SHP77 (cell line): Measurements from ENCODE around the gene PLIN3.
"Not testable (repeated sequence)": the region's sequence is repeated elsewhere in the genome, so short reads cannot be mapped to it uniquely, and the experiment has no call there.

Experiments
- DNase-seq, 2 experiments: peaks; one replicate each; lab custom pipeline; 2025; lab: John Stamatoyannopoulos, UW

Gene PLIN3

DNA sequence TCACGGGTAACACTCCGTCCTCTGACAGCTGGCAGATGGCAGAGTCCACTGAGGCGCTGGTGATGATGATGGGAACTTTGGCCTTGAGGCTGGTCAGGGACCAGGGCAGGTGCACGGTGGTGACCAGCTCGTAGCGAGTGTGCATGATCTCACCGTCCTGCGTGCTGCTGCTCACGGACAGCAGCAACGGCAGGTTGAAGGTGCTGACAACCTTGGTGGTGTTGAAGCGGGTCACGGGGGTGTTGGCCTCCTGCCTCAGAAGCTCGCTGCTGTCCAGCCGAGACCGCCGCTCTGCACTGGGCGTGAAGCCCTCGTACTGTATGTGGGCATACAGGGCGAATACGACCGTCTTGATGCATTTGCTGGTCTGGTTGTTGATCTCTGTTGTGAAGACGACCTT, 23.6 kb upstream of the PLIN3 start:
- no peak for DNase-seq

DNA sequence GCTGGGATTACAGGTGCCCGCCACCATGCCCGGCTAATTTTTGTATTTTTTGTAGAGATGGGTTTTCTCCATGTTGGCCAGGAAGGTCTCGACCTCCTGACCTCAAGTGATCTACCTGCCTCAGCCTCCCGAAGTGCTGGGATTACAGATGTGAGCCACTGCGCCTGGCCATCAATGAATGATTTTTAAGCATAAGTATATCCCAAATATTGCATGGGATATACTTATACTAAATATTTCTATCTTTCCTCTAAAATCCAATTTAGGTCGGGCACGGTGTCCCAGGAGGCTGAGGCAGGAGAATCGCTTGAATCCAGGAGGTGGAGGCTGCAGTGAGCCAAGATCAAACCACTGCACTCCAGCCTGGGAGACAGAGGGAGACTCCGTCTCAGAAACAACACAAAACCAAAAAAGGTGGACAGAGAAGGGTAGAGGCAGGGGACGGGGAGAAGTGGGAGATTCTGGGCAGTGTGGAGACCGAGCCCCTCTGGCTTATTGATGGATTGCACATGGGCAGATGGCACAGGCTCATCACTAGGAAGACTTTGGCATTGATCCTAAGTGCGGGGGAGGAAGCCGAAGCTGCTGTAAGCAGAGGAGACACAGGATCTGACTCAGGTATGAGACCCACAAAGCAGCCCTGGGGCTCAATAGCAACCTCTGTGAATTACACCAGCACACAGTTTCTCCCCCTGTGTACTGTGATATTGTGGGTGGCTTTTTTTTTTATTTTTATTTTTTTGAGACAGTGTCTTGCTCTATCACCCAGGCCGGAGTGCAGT, 21.8 kb upstream of the PLIN3 start:
- no peak for DNase-seq

DNA sequence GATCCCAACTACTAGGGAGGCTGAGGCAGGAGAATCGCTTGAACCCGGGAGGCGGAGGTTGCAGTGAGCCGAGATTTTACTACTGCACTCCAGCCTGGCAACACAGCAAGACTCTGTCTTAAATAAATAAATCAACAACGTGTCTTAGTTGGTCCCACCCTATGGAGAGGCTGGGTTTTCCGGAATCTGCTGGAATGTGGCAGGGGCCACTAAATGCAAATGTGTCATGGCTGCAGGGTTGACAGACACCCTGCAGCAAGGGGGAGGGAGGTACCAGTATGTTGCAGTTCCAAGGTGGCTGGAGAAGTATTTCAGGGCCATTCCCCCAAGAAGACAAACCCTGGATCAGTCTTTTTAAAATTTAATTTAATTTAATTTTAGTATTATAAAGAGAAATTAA, 20.3 kb upstream of the PLIN3 start:
- not testable (repeated sequence) for DNase-seq

DNA sequence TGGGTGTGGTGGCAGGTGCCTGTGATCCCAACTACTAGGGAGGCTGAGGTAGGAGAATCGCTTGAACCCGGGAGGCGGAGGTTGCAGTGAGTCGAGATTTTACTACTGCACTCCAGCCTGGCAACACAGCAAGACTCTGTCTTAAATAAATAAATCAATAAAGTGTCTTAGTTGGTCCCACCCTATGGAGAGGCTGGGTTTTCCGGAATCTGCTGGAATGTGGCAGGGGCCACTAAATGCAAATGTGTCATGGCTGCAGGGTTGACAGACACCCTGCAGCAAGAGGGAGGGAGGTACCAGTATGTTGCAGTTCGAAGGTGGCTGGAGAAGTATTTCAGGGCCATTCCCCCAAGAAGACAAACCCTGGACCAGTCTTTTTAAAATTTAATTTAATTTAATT, 17.5 kb upstream of the PLIN3 start:
- DNase-seq: not testable (repeated sequence)

DNA sequence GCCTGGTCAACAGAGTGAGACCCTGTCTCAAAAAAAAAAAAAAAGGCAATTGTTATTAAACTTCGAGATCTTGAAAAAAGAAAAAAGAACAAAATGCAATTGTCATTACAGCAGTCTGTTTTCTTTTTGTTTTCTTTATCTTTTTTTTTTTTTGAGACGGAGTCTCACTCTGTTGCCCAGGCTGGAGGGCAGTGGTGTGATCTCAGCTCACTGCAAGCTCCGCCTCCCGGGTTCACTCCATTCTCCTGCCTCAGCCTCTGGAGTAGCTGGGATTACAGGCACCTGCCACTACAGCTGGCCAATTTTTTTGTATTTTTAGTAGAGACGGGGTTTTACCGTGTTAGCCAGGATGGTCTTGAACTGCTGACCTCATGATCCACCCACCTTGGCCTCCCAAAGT, 15.4 kb upstream of the PLIN3 start:
- not testable (repeated sequence) for DNase-seq

DNA sequence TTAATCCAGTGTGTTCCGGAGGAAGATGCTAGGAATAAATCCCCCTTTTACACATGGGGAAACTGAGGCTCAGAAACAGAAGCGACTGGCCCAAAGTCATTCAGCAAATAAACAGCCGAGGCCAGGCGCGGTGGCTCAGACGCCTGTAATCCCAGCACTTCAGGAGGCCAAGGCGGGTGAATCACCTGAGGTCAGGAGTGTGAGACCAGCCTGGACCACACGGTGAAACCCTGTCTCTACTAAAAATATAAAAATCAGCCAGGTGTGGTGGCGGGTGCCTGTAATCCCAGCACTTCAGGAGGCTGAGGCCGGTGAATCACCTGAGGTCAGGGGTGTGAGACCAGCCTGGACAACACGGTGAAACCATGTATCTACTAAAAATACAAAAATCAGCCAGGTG, 11.6 kb upstream of the PLIN3 start:
- no peak for DNase-seq

DNA sequence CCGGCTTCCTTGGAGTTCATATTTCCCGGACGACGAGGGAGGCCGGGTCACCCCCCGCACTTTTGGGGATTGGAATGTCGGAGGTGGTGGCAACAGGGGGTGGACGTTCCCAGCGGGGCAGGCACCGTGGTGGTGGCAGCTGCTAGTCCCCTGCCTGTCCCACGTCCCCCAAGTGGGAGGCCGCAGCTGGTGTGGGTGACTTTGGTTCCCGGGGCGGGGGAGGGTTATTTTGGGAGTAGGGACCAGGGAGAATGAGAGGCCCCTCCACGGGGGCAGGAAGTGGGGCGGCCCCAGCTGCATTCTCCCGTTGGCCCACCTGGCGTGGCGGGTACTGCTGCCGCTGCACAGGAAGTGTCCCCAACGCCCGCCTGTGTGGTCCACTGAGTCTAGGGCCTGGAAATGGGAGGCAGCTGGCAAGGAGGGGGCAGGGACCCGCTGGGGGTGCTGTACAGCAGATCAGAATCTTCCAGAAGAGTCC, 11.1 kb upstream of the PLIN3 start:
- peak in 1 of 2 experiments; percentile 45 for DNase-seq

DNA sequence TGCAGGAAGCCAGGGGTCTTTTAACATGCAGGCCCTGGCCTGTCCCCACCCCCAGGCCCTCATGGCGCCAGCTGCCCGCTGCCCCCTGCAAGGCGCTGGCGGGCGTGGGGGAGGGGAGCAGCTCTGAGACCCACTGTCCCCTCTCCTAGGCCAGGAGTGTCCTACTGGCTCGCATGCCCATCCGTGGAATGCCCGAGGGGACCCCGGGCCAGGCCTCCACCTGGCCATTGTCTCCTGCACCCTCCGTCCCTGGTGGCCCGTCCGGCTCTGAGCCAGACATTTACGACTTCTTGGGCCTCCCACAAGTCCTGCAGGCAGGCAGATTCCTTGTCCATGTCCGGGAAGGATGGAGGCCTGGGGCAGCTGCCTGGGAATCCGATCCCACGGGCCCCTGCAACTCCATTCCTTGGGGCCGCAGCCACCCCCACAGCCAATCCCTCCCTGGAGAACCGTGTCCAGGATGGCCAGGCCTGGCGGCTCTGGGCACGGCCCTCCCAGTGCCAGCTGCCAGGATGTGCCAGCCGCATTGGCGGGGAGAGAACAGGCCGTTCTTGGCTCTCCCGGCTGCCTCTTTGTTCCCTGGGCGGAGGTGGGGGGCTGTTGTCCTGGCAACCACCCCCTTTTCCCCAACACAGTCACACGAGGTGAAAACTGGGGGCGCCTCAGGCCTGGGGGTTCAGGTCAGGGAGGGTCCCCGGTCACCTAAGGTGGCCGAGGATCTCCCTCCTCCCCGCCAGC, 10.5 kb upstream of the PLIN3 start:
- DNase-seq: no peak

DNA sequence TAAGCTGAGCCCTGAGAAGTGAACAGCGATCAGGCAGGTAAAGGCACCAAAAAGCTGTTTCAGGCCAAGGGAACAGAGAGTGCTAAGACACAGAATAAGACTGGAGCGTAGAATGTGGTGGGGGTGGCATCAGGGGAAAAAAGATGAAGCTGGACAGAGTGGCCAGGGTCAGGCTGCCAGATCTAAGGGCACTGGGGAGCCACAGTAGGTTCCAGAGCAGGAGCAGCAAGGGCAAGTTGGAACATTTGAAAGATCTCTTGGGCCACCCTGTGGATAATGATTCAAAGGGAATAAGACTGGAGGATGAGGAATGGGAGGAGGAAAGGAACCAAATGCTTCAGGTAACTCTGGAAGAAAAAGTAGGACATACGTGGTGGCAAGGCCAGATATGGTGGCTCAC, 6.5 kb upstream of the PLIN3 start:
- no peak for DNase-seq

DNA sequence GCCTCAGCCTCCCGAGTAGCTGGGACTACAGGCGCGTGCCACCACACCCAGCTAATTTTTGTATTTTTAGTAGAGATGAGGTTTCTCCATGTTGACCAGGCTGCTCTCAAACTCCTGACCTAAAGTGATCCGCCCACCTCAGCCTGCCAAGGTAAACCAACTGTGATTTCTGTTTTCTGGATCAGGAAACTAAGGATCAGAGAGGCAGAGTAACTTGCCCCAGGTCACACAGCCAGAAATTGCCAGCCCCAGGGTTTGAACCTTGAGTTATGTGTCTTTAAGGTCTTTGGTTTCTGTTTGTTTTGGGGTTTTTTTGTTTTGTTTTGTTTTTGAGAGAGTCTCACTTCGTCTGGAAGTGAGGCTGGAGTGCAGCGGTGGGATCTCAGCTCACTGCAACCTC, 4.2 kb upstream of the PLIN3 start:
- DNase-seq: no peak

DNA sequence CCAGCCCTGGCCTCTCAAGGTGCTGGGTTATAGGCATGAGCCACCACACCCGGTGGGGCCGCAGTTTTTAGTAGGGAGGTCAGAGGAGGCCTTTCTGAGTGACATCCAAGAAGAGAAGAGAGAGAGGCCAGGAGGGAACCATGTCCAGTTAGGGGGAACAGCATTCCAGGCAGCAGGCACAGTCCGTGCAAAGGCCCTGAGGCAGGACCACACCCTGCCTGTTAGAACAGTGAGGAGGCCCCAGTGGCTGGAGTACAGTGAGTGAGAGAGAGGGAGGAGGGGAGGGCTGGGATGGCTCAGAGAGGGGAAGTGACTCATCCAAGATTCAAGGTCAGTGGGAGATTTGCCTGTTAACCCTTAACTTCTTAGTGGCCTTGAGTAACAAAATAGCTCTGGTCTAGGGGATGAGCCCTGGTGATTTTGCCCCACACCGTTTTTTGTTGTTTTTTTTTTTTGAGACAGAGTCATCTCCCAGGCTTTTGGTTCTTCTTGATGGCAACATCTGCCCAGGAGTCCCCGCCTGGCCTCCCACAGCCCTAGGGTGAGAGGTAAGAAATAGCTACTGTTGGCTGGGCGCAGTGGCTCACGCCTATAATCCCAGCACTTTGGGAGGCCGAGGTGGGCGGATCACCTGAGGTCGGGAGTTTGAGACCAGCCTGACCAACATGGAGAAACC, 2.7 kb upstream of the PLIN3 start:
- DNase-seq: no peak

DNA sequence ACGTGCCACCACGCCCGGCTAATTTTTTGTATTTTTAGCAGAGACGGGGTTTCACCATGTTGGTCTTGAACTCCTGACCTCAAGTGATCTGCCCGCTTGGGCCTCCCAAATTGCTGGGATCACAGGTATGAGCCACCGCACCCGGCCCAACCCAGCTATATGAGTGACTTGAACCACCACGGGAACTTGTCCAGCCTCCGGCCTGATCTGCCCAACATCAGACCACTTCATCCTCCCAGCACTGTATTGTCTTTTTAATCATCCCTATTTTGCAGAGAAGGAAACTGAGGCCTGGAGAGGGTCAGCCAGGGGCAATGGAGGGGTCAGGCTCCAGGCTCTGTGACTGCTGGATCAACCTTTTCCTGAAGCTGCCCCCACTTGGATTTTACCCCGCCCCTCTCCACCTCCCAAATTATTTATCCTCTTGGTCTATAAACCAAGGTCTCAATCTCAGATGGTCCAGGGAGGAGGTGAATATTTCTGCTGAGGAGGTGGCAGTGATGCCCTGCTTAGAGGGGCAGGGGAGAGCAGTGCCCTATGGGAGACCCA, 893 bp upstream of the PLIN3 start:
- no peak for DNase-seq

DNA sequence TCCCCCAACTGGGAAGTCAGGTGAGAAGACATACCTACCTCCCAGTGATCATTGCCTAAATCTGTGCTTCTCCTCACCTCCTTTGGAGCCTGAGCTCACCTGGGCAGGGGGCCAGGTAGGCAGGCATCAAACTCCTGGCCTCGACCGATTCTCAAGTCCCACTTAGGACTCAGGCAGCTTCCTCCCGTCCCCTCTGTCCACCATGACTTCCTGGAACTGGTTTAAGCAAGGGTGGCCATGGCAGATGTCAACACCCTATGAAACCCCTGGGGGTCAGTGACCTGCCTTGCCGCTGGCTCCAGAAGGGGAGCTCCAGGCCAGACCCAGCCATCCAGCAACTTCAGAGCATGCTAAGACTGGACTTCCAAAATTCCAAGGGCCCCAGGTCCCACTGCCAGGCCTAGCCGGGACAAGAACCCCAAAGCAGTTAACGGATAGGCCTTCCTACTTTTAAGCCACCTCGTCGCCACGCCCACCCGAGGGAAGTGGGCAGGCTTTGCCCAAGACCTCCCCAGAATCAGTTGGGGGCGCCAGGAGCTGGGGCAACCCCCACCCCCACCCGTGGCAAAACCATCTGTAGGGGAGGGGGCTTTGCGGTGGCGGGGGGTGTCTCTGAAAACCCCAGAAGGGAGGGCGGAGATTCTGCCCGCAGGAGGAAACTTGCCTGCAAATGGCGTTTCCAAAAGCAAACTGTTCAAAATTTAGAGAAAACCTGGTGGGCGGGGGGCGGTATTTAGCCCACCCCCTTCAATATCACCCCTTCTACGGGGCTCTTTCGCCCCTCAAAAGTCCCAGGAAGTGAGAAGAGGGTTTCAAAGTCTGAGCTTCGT, 657 bp downstream of the PLIN3 start:
- DNase-seq: no peak

DNA sequence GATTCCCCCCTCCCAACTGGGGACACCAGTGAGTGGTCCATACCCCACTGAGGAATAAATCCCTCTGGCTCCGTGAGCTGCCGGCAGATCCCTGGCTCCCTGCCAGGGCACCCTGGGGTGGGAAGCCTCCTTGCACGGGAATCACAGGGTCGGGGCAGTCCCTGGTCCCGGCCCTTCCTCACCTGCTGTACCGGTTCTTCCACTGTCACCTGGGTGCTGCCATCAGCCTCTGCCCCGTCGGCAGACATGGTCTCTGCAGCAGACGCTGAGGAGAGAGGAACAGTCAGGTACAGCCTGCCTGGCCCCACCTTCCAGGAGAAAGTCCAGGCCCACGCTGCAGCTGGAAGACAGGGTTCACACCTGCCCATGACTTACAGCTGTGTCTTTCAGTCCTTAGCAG, 6.3 kb downstream of the PLIN3 start:
- no peak for DNase-seq

DNA sequence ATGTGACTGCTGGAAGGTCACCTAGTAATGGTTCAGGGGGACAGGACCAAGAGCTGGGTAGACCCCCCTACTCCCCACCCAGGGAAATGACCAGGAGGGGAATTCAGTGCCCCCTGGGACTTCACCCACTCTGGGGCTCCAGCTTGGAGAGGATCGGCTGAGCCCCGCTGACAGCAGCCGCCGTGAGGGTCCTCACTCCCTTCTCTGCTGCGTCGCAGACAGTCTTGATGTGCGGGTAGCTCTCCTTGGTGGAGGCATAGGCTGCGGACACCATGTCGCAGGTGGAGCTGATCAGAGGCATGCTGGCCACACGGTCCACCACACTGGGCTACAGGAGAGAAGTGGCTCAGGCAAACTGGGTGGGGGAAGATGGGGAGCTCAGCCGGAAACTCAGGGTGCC, 7.8 kb downstream of the PLIN3 start:
- no peak for DNase-seq

DNA sequence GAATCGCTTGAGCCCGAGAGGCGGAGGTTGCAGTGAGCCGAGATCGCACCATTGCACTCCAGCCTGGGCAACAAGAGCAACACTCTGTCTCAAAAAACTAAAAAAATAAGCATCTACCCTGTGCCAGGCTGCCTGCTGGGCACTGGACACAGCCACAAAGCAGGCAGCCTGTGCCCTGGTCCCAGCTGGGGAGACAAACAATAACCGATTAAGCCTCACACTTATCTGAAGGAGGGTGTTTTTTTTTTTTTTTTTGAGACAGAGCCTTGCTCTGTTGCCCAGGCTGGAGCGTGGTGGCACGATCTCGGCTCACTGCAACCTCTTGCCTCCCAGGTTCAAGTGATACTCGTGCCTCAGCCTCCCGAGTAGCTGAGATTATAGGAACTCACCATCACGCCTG, 11.0 kb downstream of the PLIN3 start:
- DNase-seq: not testable (repeated sequence)

DNA sequence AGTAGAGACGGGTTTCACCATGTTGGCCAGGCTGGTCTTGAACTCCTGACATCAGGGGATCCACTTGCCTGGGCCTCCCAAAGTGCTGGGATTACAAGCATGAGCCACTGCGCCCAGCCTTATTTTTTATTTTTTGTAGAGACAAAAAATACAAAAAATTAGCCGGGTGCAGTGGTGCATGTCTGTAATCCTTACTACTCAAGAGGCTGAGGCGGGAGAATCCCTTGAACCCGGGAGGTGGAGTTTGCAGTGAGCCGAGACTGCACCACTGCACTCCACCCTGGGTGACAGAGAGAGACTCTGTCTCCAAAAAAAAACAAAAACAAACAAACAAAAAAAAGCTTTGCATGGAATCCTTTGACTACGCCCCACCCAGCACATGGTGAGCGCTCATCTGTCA, 14.0 kb downstream of the PLIN3 start:
- not testable (repeated sequence) for DNase-seq

DNA sequence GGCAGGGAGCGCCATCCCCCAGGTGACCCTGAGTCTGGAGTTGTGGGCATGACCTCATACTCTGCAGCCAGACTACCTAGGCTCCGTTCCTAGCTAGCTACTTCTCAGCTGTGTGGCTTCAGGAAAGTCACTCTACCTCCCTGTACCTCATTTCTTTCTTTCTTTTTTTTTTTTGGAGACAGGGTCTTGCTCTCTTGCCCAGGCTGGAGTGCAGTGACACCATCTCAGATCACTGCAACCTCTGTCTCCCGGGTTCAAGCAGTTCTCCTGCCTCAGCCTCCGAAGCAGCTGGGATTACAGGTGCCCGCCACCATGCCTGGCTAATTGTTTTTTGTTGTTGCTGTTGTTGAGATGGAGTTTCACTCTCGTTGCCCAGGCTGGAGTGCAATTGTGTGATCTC, 15.0 kb downstream of the PLIN3 start:
- DNase-seq: no peak

DNA sequence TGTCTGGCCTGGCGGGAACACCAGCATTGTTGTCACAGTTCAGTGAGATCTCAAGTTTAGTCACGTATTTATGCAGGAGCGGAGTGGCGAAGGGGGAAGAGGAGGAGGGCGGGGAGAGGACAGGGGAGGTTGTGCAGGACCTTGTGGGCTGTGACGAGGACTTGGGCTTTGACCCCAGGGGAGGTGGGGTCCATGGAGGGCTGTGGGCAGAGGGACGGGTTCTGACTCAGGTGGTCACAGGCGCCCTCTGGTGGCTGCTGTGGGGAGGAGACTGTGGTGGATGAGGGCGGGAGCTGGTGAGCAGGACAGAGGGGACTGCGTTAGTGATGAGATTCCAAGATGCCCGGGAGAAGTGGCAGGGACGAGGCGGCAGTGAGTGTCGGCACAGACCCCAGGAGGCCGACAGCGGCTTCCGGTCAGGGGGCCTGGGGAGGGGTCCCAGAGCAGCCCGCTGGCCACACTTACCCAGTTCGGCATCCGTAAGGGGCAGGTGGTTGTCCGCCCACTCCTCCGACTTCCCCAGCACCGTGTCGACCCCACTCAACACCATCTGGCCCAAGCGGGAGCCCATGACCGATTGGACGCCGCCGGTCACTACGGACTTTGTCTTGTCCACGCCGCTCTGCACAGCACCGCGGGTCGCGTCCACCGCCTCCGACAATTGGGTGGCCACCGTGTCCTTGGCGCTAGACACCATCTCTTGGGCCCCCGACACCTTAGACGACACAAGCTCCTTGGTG, 15.7 kb downstream of the PLIN3 start:
- DNase-seq: peak in 1 of 2 experiments; percentile 35

DNA sequence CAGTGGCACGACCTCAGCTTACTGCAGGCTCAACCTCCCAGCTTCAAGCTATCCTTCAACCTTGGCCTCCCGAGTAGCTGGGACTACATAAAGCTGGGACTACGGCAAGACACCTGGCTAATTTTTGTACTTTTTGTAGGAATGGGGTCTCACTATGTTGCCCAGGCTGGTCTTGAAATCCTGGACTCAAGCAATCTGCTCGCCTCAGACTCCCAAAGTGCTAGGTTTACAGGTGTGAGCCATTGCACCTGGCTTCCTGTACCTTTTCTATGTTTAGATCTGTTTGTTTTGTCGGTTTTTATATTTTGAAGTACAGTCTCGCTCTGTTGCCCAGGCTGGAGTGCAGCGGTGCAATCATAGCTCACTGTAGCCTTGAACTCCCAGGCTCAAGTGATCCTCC, 18.4 kb downstream of the PLIN3 start:
- DNase-seq: no peak
